Endothelial cell of umbilical vein (primary cell): Measurements from ENCODE around the gene CAPN8. TPM values are rescaled to one million over a fixed set of nuclear protein-coding genes. Genes with fewer than 3 reads are reported as not detected.

ENCODE experiments used
- BruUV-seq: library from RNA; stranded (reverse); fragments of 400-500 nt; replicated peaks from 2 replicates; lab custom pipeline; 2021; lab: Mats Ljungman, UMichigan
- CTCF ChIA-PET: fragments of 300-600, 350-600 bp; sonication (Branson Sonifier 250); formaldehyde crosslinking; loops from one replicate; lab custom pipeline; 2021; ENCODE audit warnings: antibody characterized with exemption, inconsistent platforms; lab: Charles Lee
- POLR2A ChIA-PET: fragments of 300-600, 350-600 bp; sonication (Branson Sonifier 250); formaldehyde crosslinking; loops from one replicate; lab custom pipeline; 2021; ENCODE audit warnings: antibody characterized with exemption, inconsistent platforms; lab: Charles Lee
- DNase-seq: peaks from one replicate; pipeline ENCODE4 v3.0.0-alpha.2; 2011; ENCODE audit warnings: low read depth, low spot score
- FAIRE-seq: peaks from 2 replicates; lab custom pipeline; 2011; peaks lifted over from hg19 to GRCh38; lab: Jason Lieb, UNC
- H2AFZ ChIP-seq: 2 replicates; pipeline ENCODE4 v1.6.0; 2012; ENCODE audit warnings: low read depth, low read length, control low read depth, inconsistent platforms
- H3K27ac ChIP-seq: 2 replicates; pipeline ENCODE4 v1.5.1; 2011; ENCODE audit warnings: low read depth, mild to moderate bottlenecking, control low read depth, low read length, moderate library complexity; ENCODE audit not compliant: insufficient read depth
- H3K27me3 ChIP-seq, 2 experiments: 2 replicates each; pipeline versions ENCODE4 v1.6.0 to v1.6.1; 2011; ENCODE audit warnings: low read length in 2 of 2, mixed read lengths in 1 of 2; ENCODE audit not compliant: control insufficient read depth in 2 of 2, insufficient read depth in 2 of 2
- H3K36me3 ChIP-seq, 2 experiments: 2 replicates in 1 of 2; 3 replicates in 1 of 2; pipeline ENCODE4 v1.5.1; 2011; ENCODE audit warnings: low read length in 2 of 2, mild to moderate bottlenecking in 1 of 2, moderate library complexity in 1 of 2; ENCODE audit not compliant: control insufficient read depth in 2 of 2, insufficient read depth in 2 of 2; ENCODE audit errors: extremely low read depth in 1 of 2
- H3K4me1 ChIP-seq: 3 replicates; pipeline ENCODE4 v1.5.1; 2011; ENCODE audit warnings: mild to moderate bottlenecking, low read length; ENCODE audit not compliant: control insufficient read depth, insufficient read depth; ENCODE audit errors: extremely low read depth
- H3K4me2 ChIP-seq: 2 replicates; pipeline ENCODE4 v1.6.1; 2011; ENCODE audit warnings: low read length, control low read depth, mixed read lengths; ENCODE audit not compliant: insufficient read depth
- H3K4me3 ChIP-seq, 3 experiments: fragments of 200-600 bp in 1 of 3; sonication (generic), shearing (Covaris generic) in 1 of 3; replicated peaks in 1 of 3; 2 replicates each; pipeline ENCODE4 v1.5.1; 2011 to 2016; ENCODE audit warnings: control low read depth in 3 of 3, low read length in 3 of 3, mild to moderate bottlenecking in 2 of 3, inconsistent platforms in 1 of 3, low read depth in 1 of 3, moderate library complexity in 1 of 3; ENCODE audit not compliant: insufficient read depth in 1 of 3
- H3K79me2 ChIP-seq: 2 replicates; pipeline ENCODE4 v1.6.0; 2012; ENCODE audit warnings: low read length, inconsistent platforms; ENCODE audit not compliant: control insufficient read depth, insufficient read depth
- H3K9ac ChIP-seq: replicated peaks from 2 replicates; pipeline ENCODE3; 2011; ENCODE audit warnings: low read length, control low read depth; ENCODE audit not compliant: insufficient read depth; ENCODE audit errors: extremely low read depth
- H3K9me1 ChIP-seq: replicated peaks from 3 replicates; pipeline ENCODE4 v1.6.0; 2011; ENCODE audit warnings: mild to moderate bottlenecking, low read length; ENCODE audit not compliant: control insufficient read depth, insufficient read depth; ENCODE audit errors: extremely low read depth
- H3K9me3 ChIP-seq: replicated peaks from 2 replicates; pipeline ENCODE4 v1.5.1; 2012; ENCODE audit warnings: low read length, inconsistent platforms; ENCODE audit not compliant: control insufficient read depth, insufficient read depth
- H4K20me1 ChIP-seq: replicated peaks from 2 replicates; pipeline ENCODE3; 2011; ENCODE audit warnings: mild to moderate bottlenecking, low read length; ENCODE audit not compliant: control insufficient read depth, insufficient read depth; ENCODE audit errors: extremely low read depth
- EZH2 ChIP-seq: IDR thresholded peaks from 2 replicates; pipeline ENCODE4 v1.6.1; 2012; ENCODE audit warnings: borderline replicate concordance, low read depth, mild to moderate bottlenecking, moderate library complexity, low read length, inconsistent platforms; ENCODE audit not compliant: severe bottlenecking
- FOS ChIP-seq: IDR thresholded peaks from 2 replicates; pipeline ENCODE4 v1.6.1; 2011; ENCODE audit warnings: mild to moderate bottlenecking, low read length, moderate library complexity, borderline replicate concordance; ENCODE audit not compliant: insufficient read depth
- GATA2 ChIP-seq: IDR thresholded peaks from 2 replicates; pipeline ENCODE4 v1.7.0; 2011; ENCODE audit warnings: low read depth, mild to moderate bottlenecking, moderate library complexity, mixed read lengths, low read length; ENCODE audit not compliant: insufficient read length, insufficient read depth
- JUN ChIP-seq: IDR thresholded peaks from 2 replicates; pipeline ENCODE4 v1.6.1; 2011; ENCODE audit warnings: borderline replicate concordance, low read depth; ENCODE audit not compliant: insufficient read length, insufficient read depth
- MAX ChIP-seq: IDR thresholded peaks from 2 replicates; pipeline ENCODE4 v1.6.1; 2011; ENCODE audit not compliant: insufficient read depth, insufficient read length
- MYC ChIP-seq: IDR thresholded peaks from one replicate; pipeline ENCODE4 v1.6.1; 2011; ENCODE audit warnings: mild to moderate bottlenecking, low read depth, low read length
- POLR2A ChIP-seq: IDR thresholded peaks from 2 replicates; pipeline ENCODE4 v1.6.1; 2012; ENCODE audit warnings: low read depth, mild to moderate bottlenecking, control low read depth, low read length
- POLR2AphosphoS5 ChIP-seq: IDR thresholded peaks from 2 replicates; pipeline ENCODE4 v1.6.1; 2012; ENCODE audit warnings: low read depth, mild to moderate bottlenecking, control low read depth, low read length, moderate library complexity; ENCODE audit not compliant: insufficient read depth
- dilution Hi-C: fragments of 300-500 bp; cut with MboI; formaldehyde crosslinking; loops from one replicate; pipeline ENCODE4 v1.15.0; 2019; ENCODE audit warnings: low sequenced_read_pairs; ENCODE audit not compliant: extremely low pct_ligation_motif_present
- intact Hi-C: fragments of 100-400 bp; cut with micrococcal nuclease; formaldehyde crosslinking; loops from one replicate; pipeline ENCODE4 v1.10.0; 2022
- polyA plus RNA-seq, 4 experiments: library from polyadenylated mRNA; depleted of rRNA in 3 of 4; stranded (reverse) in 3 of 4; unstranded in 1 of 4; fragments of >200 nt; gene quantifications; 2 replicates each; pipeline versions ENCODE4 v1.2.1 to v1.2.3, GENCODE V29; 2011 to 2012; ENCODE audit warnings: missing spikeins in 1 of 4
- total RNA-seq: library from RNA; stranded (reverse); gene quantifications from 2 replicates; pipeline ENCODE4 v1.2.3, GENCODE V29; 2021
- TF ChIP-seq, protein P1 (sequence below), 2 donors: IDR thresholded peaks; 1 replicate in 1 of 2; 2 replicates in 1 of 2; pipeline ENCODE4 v1.5.1; 2011; ENCODE audit warnings: low read length in 2 of 2, mild to moderate bottlenecking in 2 of 2, moderate library complexity in 2 of 2, control low read depth in 1 of 2, inconsistent platforms in 1 of 2, low read depth in 1 of 2; ENCODE audit not compliant: insufficient read depth in 1 of 2; ENCODE audit errors: extremely low read depth in 1 of 2

The CAPN8 gene
- total and polyA plus RNA-seq, 2 donors (not counting 3 experiments of a cell fraction or from before 2014, with no cell fraction given): not detected

DNA sequence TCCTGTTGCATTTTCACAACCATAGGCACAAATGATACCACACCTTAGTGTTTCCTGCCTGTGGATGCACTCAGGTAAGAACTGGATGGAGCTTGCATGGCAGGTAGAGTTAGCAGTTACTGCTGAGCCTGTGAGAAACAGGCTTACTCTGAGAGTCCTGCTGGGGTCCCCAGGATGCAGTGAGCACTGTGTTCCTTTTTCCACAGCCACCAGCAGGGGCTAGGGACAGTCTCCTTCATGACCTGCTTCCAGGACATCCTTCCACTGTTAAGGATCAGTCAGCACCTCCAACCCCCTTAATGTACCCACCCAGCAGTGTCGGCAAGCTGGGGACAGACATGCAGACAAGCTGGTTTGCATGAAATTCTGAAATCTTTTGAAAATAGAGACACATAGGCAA is 16.3 kb downstream of the CAPN8 start:
- POLR2A ChIA-PET: no interaction called here
- no peaks in the 10 kb centered on the region for H3K9me1 ChIP-seq

GRCh38 chr1:223647249-223647648 is 18.3 kb downstream of the CAPN8 start:
- Histone ChIP-seq H2AFZ (no peak overlapping the region), H4K20me1 (no peaks in the 10 kb centered on the region), H3K4me3 (no peak overlapping the region), H3K9ac (no peak overlapping the region), H3K9me3 (no peaks in the 10 kb centered on the region), H3K27ac (no peak overlapping the region), H3K79me2 (no peaks in the 10 kb centered on the region), H3K36me3 (no peaks in the 10 kb centered on the region), H3K4me1 (no peaks in the 10 kb centered on the region), H3K4me2 (no peak overlapping the region), H3K27me3 (peaks cover 0 to 2% of the 10 kb centered on the region in 2 experiments), H3K9me1 (no peaks in the 10 kb centered on the region)
- no peak for DNase-seq
- no peak for FAIRE-seq
- intact Hi-C loops: no loop called here
- dilution Hi-C loops: no loop called here
- TF ChIP-seq FOS (no peak), GATA2 (no peak), POLR2AphosphoS5 (no peak), JUN (no peak), EZH2 (no peak), MAX (no peak), POLR2A (no peak), MYC (no peak)
- TF ChIP-seq, protein P1, sequence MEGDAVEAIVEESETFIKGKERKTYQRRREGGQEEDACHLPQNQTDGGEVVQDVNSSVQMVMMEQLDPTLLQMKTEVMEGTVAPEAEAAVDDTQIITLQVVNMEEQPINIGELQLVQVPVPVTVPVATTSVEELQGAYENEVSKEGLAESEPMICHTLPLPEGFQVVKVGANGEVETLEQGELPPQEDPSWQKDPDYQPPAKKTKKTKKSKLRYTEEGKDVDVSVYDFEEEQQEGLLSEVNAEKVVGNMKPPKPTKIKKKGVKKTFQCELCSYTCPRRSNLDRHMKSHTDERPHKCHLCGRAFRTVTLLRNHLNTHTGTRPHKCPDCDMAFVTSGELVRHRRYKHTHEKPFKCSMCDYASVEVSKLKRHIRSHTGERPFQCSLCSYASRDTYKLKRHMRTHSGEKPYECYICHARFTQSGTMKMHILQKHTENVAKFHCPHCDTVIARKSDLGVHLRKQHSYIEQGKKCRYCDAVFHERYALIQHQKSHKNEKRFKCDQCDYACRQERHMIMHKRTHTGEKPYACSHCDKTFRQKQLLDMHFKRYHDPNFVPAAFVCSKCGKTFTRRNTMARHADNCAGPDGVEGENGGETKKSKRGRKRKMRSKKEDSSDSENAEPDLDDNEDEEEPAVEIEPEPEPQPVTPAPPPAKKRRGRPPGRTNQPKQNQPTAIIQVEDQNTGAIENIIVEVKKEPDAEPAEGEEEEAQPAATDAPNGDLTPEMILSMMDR (IDR thresholded peaks at IDR 0.05; ENCODE audit: extremely low read depth in 1 of 2, insufficient read depth in 1 of 2, low read depth in 1 of 2, low read length in 2 of 2): no peak
- no TSS peak for BruUV-seq
- ChIA-PET POLR2A (no interaction called here), CTCF (no interaction called here)

More for the DNA sequence above, 16.3 kb downstream of the CAPN8 start:
- FAIRE-seq (no peak), DNase-seq (no peak)
- no peaks in the 10 kb centered on the region for H4K20me1 ChIP-seq
- TF ChIP-seq FOS: no peak
- TF ChIP-seq, protein P1 (IDR thresholded peaks at IDR 0.05; ENCODE audit: extremely low read depth in 1 of 2, insufficient read depth in 1 of 2, low read depth in 1 of 2, low read length in 2 of 2): no peak
- no peaks in the 10 kb centered on the region for H3K27me3 ChIP-seq
- dilution Hi-C loops: no loop called here
- CTCF ChIA-PET: no interaction called here
- H2AFZ ChIP-seq: no peak overlapping the region
- no TSS peak for BruUV-seq
- no peaks in the 10 kb centered on the region for H3K4me1 ChIP-seq
- intact Hi-C loops: no loop called here
- H3K79me2 ChIP-seq: no peaks in the 10 kb centered on the region
- no peaks in the 10 kb centered on the region for H3K9me3 ChIP-seq
- H3K4me3 ChIP-seq: no peak overlapping the region
- no peak overlapping the region for H3K9ac ChIP-seq
- no peak overlapping the region for H3K4me2 ChIP-seq
- H3K36me3 ChIP-seq: no peaks in the 10 kb centered on the region
- H3K27ac ChIP-seq: no peak overlapping the region
